IMR-90 (cell line): ENCODE data around the gene ANKRD10.
A peak's percentile ranks its signal among the peaks of the same experiment; 100 is the strongest.

Experiments
- CEBPB ChIP-seq: IDR thresholded peaks from 2 replicates; pipeline ENCODE4 v1.6.1; 2012; ENCODE audit warnings: low read depth, low read length, improper control_type of control experiment
- CHD1 ChIP-seq: IDR thresholded peaks from 2 replicates; pipeline ENCODE4 v1.6.1; 2012; ENCODE audit warnings: low read depth, low read length, improper control_type of control experiment
- FOS ChIP-seq: fragments of 150-350 bp; IDR thresholded peaks from 2 replicates; pipeline ENCODE4 v1.6.1; 2016; ENCODE audit warnings: low read depth, low read length
- MAFK ChIP-seq: IDR thresholded peaks from 2 replicates; pipeline ENCODE4 v1.6.1; 2012; ENCODE audit warnings: low read depth, low read length, improper control_type of control experiment
- MAZ ChIP-seq: IDR thresholded peaks from 2 replicates; pipeline ENCODE4 v1.6.1; 2012; ENCODE audit warnings: low read depth, mild to moderate bottlenecking, low read length, improper control_type of control experiment, moderate library complexity, borderline replicate concordance
- POLR2A ChIP-seq: IDR thresholded peaks from 2 replicates; pipeline ENCODE4 v1.6.1; 2012; ENCODE audit warnings: mild to moderate bottlenecking, low read depth, low read length
- RAD21 ChIP-seq: IDR thresholded peaks from 2 replicates; pipeline ENCODE4 v1.6.1; 2012; ENCODE audit warnings: low read length, improper control_type of control experiment
- RCOR1 ChIP-seq: IDR thresholded peaks from 2 replicates; pipeline ENCODE4 v1.6.1; 2012; ENCODE audit warnings: mild to moderate bottlenecking, low read length, improper control_type of control experiment; ENCODE audit not compliant: insufficient replicate concordance
- RFX5 ChIP-seq: IDR thresholded peaks from 2 replicates; pipeline ENCODE4 v1.8.0; 2012; ENCODE audit warnings: low read depth, mild to moderate bottlenecking, low read length, moderate library complexity
- SMC3 ChIP-seq: fragments of 150-350 bp; IDR thresholded peaks from 2 replicates; pipeline ENCODE4 v1.6.1; 2016; ENCODE audit warnings: low read depth, mild to moderate bottlenecking, antibody characterized with exemption, low read length, moderate library complexity
- TF ChIP-seq, protein P1 (sequence below): conservative IDR thresholded peaks from 2 replicates; pipeline ENCODE4 v1.5.1; 2012; ENCODE audit warnings: mild to moderate bottlenecking, low read depth, low read length, improper control_type of control experiment
- TF ChIP-seq, protein P2 (sequence below): fragments of 150-350 bp; IDR thresholded peaks from 2 replicates; pipeline ENCODE4 v1.6.1; 2017; ENCODE audit warnings: mild to moderate bottlenecking, antibody characterized with exemption, low read length, low read depth

DNA sequence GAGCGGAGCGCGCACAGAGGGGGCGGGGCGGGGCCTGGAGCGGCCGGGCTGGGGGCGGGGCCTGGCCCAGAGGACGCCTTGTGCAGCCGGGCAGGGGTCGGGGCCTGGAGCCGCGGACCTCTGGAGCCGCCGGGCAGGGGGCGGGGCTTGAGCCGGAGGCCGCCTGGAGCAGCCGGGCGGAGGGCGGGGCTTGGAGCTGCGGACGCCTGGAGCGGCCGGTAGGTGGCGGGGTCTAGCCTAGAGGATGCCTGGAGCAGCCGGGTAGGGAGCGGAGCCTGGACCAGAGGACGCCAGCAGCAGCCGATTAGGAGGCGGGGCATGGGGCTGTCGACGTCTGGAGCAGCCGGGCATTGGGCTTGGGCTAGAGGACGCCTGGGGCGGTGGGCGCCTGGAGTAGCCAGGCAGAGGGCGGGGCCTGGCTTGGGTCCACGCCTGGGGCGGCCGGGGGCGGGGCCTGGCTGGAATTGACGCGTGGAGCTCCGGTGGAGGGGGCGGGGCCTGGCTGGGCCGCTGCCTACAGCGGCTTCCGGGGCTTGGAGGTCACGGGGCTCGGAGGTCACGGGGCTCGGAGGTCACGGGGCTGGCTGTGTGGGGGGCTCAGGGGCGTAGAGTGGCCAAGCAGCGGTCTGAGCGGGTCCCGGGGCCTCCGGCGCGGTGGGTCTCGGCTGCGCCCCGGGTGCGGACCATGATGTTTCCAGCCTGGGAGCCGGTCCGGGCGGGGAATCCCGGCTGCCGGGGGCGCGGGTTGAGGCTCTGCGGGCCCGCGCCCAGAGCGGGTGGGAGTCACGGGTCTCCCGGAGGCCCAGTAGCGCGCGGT lies at the start of gene ANKRD10:
- TF ChIP-seq POLR2A (peak; percentile 19), RFX5 (no peak), CEBPB (no peak), RCOR1 (no peak), SMC3 (peak; percentile 62), MAZ (peak; percentile 82; the same call in 1 of the 2 replicates), CHD1 (no peak), RAD21 (peak; percentile 80), FOS (no peak), MAFK (no peak)
- TF ChIP-seq, protein P1, sequence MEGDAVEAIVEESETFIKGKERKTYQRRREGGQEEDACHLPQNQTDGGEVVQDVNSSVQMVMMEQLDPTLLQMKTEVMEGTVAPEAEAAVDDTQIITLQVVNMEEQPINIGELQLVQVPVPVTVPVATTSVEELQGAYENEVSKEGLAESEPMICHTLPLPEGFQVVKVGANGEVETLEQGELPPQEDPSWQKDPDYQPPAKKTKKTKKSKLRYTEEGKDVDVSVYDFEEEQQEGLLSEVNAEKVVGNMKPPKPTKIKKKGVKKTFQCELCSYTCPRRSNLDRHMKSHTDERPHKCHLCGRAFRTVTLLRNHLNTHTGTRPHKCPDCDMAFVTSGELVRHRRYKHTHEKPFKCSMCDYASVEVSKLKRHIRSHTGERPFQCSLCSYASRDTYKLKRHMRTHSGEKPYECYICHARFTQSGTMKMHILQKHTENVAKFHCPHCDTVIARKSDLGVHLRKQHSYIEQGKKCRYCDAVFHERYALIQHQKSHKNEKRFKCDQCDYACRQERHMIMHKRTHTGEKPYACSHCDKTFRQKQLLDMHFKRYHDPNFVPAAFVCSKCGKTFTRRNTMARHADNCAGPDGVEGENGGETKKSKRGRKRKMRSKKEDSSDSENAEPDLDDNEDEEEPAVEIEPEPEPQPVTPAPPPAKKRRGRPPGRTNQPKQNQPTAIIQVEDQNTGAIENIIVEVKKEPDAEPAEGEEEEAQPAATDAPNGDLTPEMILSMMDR = peak; percentile 94
- TF ChIP-seq, protein P2, sequence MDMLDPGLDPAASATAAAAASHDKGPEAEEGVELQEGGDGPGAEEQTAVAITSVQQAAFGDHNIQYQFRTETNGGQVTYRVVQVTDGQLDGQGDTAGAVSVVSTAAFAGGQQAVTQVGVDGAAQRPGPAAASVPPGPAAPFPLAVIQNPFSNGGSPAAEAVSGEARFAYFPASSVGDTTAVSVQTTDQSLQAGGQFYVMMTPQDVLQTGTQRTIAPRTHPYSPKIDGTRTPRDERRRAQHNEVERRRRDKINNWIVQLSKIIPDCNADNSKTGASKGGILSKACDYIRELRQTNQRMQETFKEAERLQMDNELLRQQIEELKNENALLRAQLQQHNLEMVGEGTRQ = peak; percentile 38; the same call in 1 of the 2 replicates
